H9 (cell line): ENCODE measurements around the gene MAPK12. TPM values are rescaled to one million over a fixed set of nuclear protein-coding genes. Genes with fewer than 3 reads are reported as not detected.

ENCODE experiments used
- DNase-seq: peaks from one replicate; pipeline ENCODE4 v3.0.0-alpha.2; 2017
- H2AFZ ChIP-seq: one replicate; pipeline ENCODE4 v1.6.1; 2013; ENCODE audit warnings: mild to moderate bottlenecking, low read length, control low read depth, moderate library complexity
- H2AK5ac ChIP-seq: 2 replicates; pipeline ENCODE4 v1.6.1; 2013; ENCODE audit warnings: low read length, control low read depth, mixed read lengths; ENCODE audit not compliant: insufficient read length
- H2BK120ac ChIP-seq: one replicate; pipeline ENCODE4 v1.6.1; 2013; ENCODE audit warnings: low read depth, mild to moderate bottlenecking, low read length, control low read depth, inconsistent platforms; ENCODE audit not compliant: poor library complexity, severe bottlenecking
- H2BK12ac ChIP-seq: 2 replicates; pipeline ENCODE4 v1.6.1; 2013; ENCODE audit warnings: low read length, control low read depth, mixed read lengths, low read depth; ENCODE audit not compliant: insufficient read length
- H2BK15ac ChIP-seq: 2 replicates; pipeline ENCODE4 v1.6.1; 2013; ENCODE audit warnings: low read depth, low read length, control low read depth
- H2BK20ac ChIP-seq: one replicate; pipeline ENCODE4 v1.6.1; 2013; ENCODE audit warnings: low read depth, mild to moderate bottlenecking, low read length, control low read depth, inconsistent platforms; ENCODE audit not compliant: poor library complexity, severe bottlenecking
- H2BK5ac ChIP-seq: 2 replicates; pipeline ENCODE4 v1.6.1; 2013; ENCODE audit warnings: low read length, control low read depth, mixed read lengths; ENCODE audit not compliant: insufficient read length
- H3K14ac ChIP-seq: 2 replicates; pipeline ENCODE4 v1.6.1; 2013; ENCODE audit warnings: low read length, control low read depth; ENCODE audit not compliant: insufficient read depth
- H3K18ac ChIP-seq: 2 replicates; pipeline ENCODE4 v1.6.1; 2013; ENCODE audit warnings: low read depth, mild to moderate bottlenecking, mixed read lengths, low read length, control low read depth; ENCODE audit not compliant: insufficient read length
- H3K23ac ChIP-seq: 2 replicates; pipeline ENCODE4 v1.6.1; 2013; ENCODE audit warnings: low read length, control low read depth, mixed read lengths, low read depth; ENCODE audit not compliant: insufficient read length
- H3K23me2 ChIP-seq: 2 replicates; pipeline ENCODE4 v1.6.1; 2013; ENCODE audit warnings: low read depth, mild to moderate bottlenecking, mixed read lengths, low read length, control low read depth; ENCODE audit not compliant: insufficient read length, poor library complexity, severe bottlenecking
- H3K27ac ChIP-seq: 2 replicates; pipeline ENCODE4 v1.5.1; 2013; ENCODE audit warnings: low read length, control low read depth, mixed read lengths, low read depth; ENCODE audit not compliant: insufficient read length
- H3K27me3 ChIP-seq: 2 replicates; pipeline ENCODE4 v1.6.1; 2013; ENCODE audit warnings: low read length, control low read depth, inconsistent platforms; ENCODE audit not compliant: insufficient read depth
- H3K4ac ChIP-seq: 2 replicates; pipeline ENCODE4 v1.6.1; 2013; ENCODE audit warnings: low read depth, mild to moderate bottlenecking, control low read depth, inconsistent platforms, low read length, moderate library complexity
- H3K4me1 ChIP-seq: 2 replicates; pipeline ENCODE4 v1.6.1; 2013; ENCODE audit warnings: low read length, control low read depth, inconsistent platforms; ENCODE audit not compliant: insufficient read depth
- H3K4me2 ChIP-seq: 2 replicates; pipeline ENCODE4 v1.6.1; 2013; ENCODE audit warnings: low read length, control low read depth, mixed read lengths; ENCODE audit not compliant: insufficient read length, insufficient read depth
- H3K56ac ChIP-seq: 2 replicates; pipeline ENCODE4 v1.6.1; 2013; ENCODE audit warnings: low read depth, mild to moderate bottlenecking, mixed read lengths, low read length, control low read depth; ENCODE audit not compliant: insufficient read length
- H3K79me1 ChIP-seq: 2 replicates; pipeline ENCODE4 v1.6.1; 2013; ENCODE audit warnings: low read depth, mild to moderate bottlenecking, moderate library complexity, low read length, control low read depth, inconsistent platforms; ENCODE audit not compliant: insufficient read depth, poor library complexity, severe bottlenecking
- H3K79me2 ChIP-seq: 2 replicates; pipeline ENCODE4 v1.6.1; 2013; ENCODE audit warnings: low read length, control low read depth, inconsistent platforms; ENCODE audit not compliant: insufficient read depth
- H3K9ac ChIP-seq: 2 replicates; pipeline ENCODE4 v1.6.1; 2013; ENCODE audit warnings: low read length, control low read depth, mixed read lengths; ENCODE audit not compliant: insufficient read length; ENCODE audit errors: extremely low read depth
- H3K9me3 ChIP-seq: one replicate; pipeline ENCODE4 v1.6.1; 2013; ENCODE audit warnings: low read depth, low read length, inconsistent platforms; ENCODE audit not compliant: control insufficient read depth
- H3T11ph ChIP-seq: one replicate; pipeline ENCODE4 v1.6.1; 2013; ENCODE audit warnings: mild to moderate bottlenecking, low read length, control low read depth, inconsistent platforms
- H4K20me1 ChIP-seq: one replicate; pipeline ENCODE4 v1.6.1; 2013; ENCODE audit not compliant: control insufficient read depth, insufficient read length, insufficient read depth
- H4K5ac ChIP-seq: 2 replicates; pipeline ENCODE4 v1.6.1; 2013; ENCODE audit warnings: low read depth, mild to moderate bottlenecking, mixed read lengths, low read length, control low read depth; ENCODE audit not compliant: insufficient read length
- H4K8ac ChIP-seq: replicated peaks from 2 replicates; pipeline ENCODE4 v1.6.1; 2013; ENCODE audit warnings: low read length, control low read depth, mixed read lengths, low read depth; ENCODE audit not compliant: insufficient read length
- H4K91ac ChIP-seq: 2 replicates; pipeline ENCODE4 v1.6.1; 2013; ENCODE audit warnings: low read depth, mild to moderate bottlenecking, moderate library complexity, mixed read lengths, low read length, control low read depth; ENCODE audit not compliant: insufficient read length
- H3K27ac Mint-ChIP-seq, 3 experiments: 2 replicates in 2 of 3; 3 replicates in 1 of 3; pipeline ENCODE4 v1.8.0; 2020 to 2021; ENCODE audit warnings: mixed read lengths in 3 of 3, mild to moderate bottlenecking in 1 of 3, moderate library complexity in 1 of 3
- H3K27me3 Mint-ChIP-seq: 2 replicates; pipeline ENCODE4 v1.8.0; 2021; ENCODE audit warnings: low read depth, mild to moderate bottlenecking, moderate library complexity, mixed read lengths
- H3K36me3 Mint-ChIP-seq, 3 experiments: 2 replicates in 2 of 3; 3 replicates in 1 of 3; pipeline ENCODE4 v1.8.0; 2020 to 2021; ENCODE audit warnings: low read depth in 3 of 3, mixed read lengths in 3 of 3; ENCODE audit not compliant: insufficient read depth in 1 of 3
- H3K4me1 Mint-ChIP-seq, 2 experiments: 2 replicates each; pipeline ENCODE4 v1.8.0; 2020; ENCODE audit warnings: mixed read lengths in 2 of 2
- H3K4me3 Mint-ChIP-seq, 2 experiments: 2 replicates in 1 of 2; 3 replicates in 1 of 2; pipeline ENCODE4 v1.8.0; 2020 to 2021; ENCODE audit warnings: mild to moderate bottlenecking in 2 of 2, mixed read lengths in 2 of 2, moderate library complexity in 1 of 2
- H3K9me3 Mint-ChIP-seq, 2 experiments: 2 replicates in 1 of 2; 3 replicates in 1 of 2; pipeline ENCODE4 v1.8.0; 2020; ENCODE audit warnings: mild to moderate bottlenecking in 2 of 2, mixed read lengths in 2 of 2, moderate library complexity in 1 of 2
- WGBS: extraction: QIAGEN DNeasy Blood & Tissue Kit; methylation state at CpG from one replicate; pipeline ENCODE4 v1.1.7; 2013; ENCODE audit warnings: missing lambda C conversion rate, low lambda C conversion rate, mixed read lengths; ENCODE audit not compliant: insufficient read length; ENCODE audit errors: extremely low coverage; 5-methylcytosine and 5-hydroxymethylcytosine counted together
- total RNA-seq: library from RNA; stranded (reverse); gene quantifications from 2 replicates; pipeline ENCODE4 v1.2.1, GENCODE V29; 2021
- TF ChIP-seq, protein P1 (sequence below): fragments of 200-600 bp; sonication (generic); conservative IDR thresholded peaks from 3 replicates; pipeline ENCODE4 v1.8.0; 2021; ENCODE audit warnings: antibody characterized with exemption, mild to moderate bottlenecking

Gene MAPK12
- total RNA-seq, 1 experiment from 2014 or later: 31.3 TPM

DNA sequence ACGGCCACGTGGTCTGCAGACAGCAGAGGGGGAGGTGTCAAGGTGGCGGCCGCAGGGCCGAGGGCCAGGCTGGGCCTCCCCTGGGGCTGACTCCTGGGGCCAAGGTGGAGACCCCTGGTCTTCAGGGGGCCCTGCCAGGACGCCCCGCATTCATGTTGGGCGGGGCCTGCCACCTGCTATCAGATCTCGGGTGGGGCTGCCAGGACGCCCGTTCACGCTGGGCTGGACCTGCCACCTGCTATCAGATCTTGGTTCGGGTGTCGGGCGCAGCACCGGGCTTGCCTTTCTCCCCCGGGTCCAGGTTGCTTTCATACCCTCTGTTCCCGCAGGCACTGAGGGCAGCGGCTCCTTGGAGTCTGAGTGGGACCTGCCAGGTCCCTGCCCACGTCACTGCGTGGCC lies 24.8 kb upstream of the MAPK12 start:
- Histone ChIP-seq H3K27me3 (no peaks in the 10 kb centered on the region), H3K23ac (no peak overlapping the region), H2BK5ac (no peak overlapping the region), H3T11ph (no peak overlapping the region), H3K27ac (no peak overlapping the region), H2AK5ac (no peak overlapping the region), H4K5ac (no peak overlapping the region), H3K23me2 (peaks cover 3% of the 10 kb centered on the region), H3K79me1 (no peaks in the 10 kb centered on the region), H3K18ac (no peak overlapping the region), H2BK12ac (no peak overlapping the region), H3K9me3 (no peaks in the 10 kb centered on the region), H2AFZ (no peak overlapping the region), H2BK15ac (no peak overlapping the region), H2BK120ac (no peak overlapping the region), H3K56ac (no peak overlapping the region), H3K4me2 (no peak overlapping the region), H3K14ac (no peak overlapping the region), H2BK20ac (no peak overlapping the region), H3K79me2 (no peaks in the 10 kb centered on the region; the same call in 1 of the 2 replicates), H3K4me1 (no peaks in the 10 kb centered on the region), H4K20me1 (no peaks in the 10 kb centered on the region), H4K8ac (no peak overlapping the region), H3K9ac (no peak overlapping the region), H4K91ac (no peak overlapping the region), H3K4ac (no peak overlapping the region)
- Mint-ChIP-seq H3K27ac (no peak overlapping the region), H3K4me3 (no peak overlapping the region; a peak in 1 of 5 replicates), H3K36me3 (peaks cover 12 to 39% (median 36%) of the 10 kb centered on the region in 3 experiments; a peak in 6 of 7 replicates), H3K9me3 (no peaks in the 10 kb centered on the region), H3K4me1 (no peaks in the 10 kb centered on the region), H3K27me3 (no peaks in the 10 kb centered on the region)
- TF ChIP-seq, protein P1, sequence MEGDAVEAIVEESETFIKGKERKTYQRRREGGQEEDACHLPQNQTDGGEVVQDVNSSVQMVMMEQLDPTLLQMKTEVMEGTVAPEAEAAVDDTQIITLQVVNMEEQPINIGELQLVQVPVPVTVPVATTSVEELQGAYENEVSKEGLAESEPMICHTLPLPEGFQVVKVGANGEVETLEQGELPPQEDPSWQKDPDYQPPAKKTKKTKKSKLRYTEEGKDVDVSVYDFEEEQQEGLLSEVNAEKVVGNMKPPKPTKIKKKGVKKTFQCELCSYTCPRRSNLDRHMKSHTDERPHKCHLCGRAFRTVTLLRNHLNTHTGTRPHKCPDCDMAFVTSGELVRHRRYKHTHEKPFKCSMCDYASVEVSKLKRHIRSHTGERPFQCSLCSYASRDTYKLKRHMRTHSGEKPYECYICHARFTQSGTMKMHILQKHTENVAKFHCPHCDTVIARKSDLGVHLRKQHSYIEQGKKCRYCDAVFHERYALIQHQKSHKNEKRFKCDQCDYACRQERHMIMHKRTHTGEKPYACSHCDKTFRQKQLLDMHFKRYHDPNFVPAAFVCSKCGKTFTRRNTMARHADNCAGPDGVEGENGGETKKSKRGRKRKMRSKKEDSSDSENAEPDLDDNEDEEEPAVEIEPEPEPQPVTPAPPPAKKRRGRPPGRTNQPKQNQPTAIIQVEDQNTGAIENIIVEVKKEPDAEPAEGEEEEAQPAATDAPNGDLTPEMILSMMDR: no peak
- no peak for DNase-seq
- no CpG with 5 or more reads among the region's 21 CpGs for WGBS
